Thyroid gland (tissue), 4 donors: ENCODE results near the gene GEMIN4. TPM values are rescaled to one million over a fixed set of nuclear protein-coding genes. Genes with fewer than 3 reads are reported as not detected.

Experiments used
- DNase-seq, 2 donors: peaks; one replicate each; pipeline ENCODE4 v3.0.0-alpha.2; 2019
- H3K27ac ChIP-seq, 3 donors: fragments of 200-600 bp; sonication (generic); 1 replicate in 2 of 3; 2 replicates in 1 of 3; pipeline ENCODE4 v1.5.1; 2016 to 2019; ENCODE audit warnings: mild to moderate bottlenecking in 1 of 3, moderate library complexity in 1 of 3
- H3K27me3 ChIP-seq: fragments of 200-600 bp; sonication (generic); one replicate; pipeline ENCODE4 v1.5.1; 2019
- H3K36me3 ChIP-seq, 2 donors: fragments of 200-600 bp; sonication (generic); one replicate each; pipeline ENCODE4 v1.5.1; 2016 to 2019
- H3K4me1 ChIP-seq, 2 donors: fragments of 200-600 bp; sonication (generic); one replicate each; pipeline ENCODE4 v1.5.1; 2017 to 2019
- H3K4me3 ChIP-seq, 3 donors: fragments of 200-600 bp; sonication (generic); replicated peaks in 1 of 3; 1 replicate in 2 of 3; 2 replicates in 1 of 3; pipeline ENCODE4 v1.5.1; 2016; ENCODE audit warnings: mild to moderate bottlenecking in 1 of 3
- H3K9me3 ChIP-seq: fragments of 200-600 bp; sonication (generic); one replicate; pipeline ENCODE4 v1.5.1; 2017
- POLR2A ChIP-seq, 2 donors: fragments of 450-650 bp; IDR thresholded peaks; one replicate each; pipeline ENCODE4 v1.6.1; 2017; ENCODE audit warnings: antibody characterized with exemption in 2 of 2, mild to moderate bottlenecking in 2 of 2, moderate library complexity in 1 of 2
- WGBS, 2 donors: methylation state at CpG; one replicate each; pipeline ENCODE4 v1.1.5; 2017; 5-methylcytosine and 5-hydroxymethylcytosine counted together
- intact Hi-C: fragments of 100-400 bp; cut with DNase I; formaldehyde crosslinking; loops from one replicate; pipeline ENCODE4 v1.15.1; 2023
- total RNA-seq, 4 donors: library from RNA; depleted of rRNA; stranded (reverse); fragments of >200 nt; gene quantifications; one replicate each; pipeline ENCODE4 v1.2.3, GENCODE V29; 2016
- TF ChIP-seq, protein P1 (sequence below), 6 experiments: fragments of 200-600 bp in 3 of 6; fragments of 450-650 bp in 3 of 6; sonication (generic) in 3 of 6; IDR thresholded peaks; one replicate each; pipeline ENCODE4 v1.5.1; 2016 to 2019; ENCODE audit warnings: antibody characterized with exemption in 6 of 6, mild to moderate bottlenecking in 2 of 6, inconsistent platforms in 1 of 6, moderate library complexity in 1 of 6

GEMIN4 gene
- total RNA-seq, 4 donors from 2014 or later: 28.5 to 34.8 (median 31.6) TPM

GRCh38 chr17:726271-726919 is 25.7 kb downstream of the GEMIN4 start:
- no peaks in the 10 kb centered on the region for H3K36me3 ChIP-seq
- intact Hi-C loops: no loop called here
- no peaks in the 10 kb centered on the region for H3K9me3 ChIP-seq
- no peak for TF ChIP-seq POLR2A (IDR thresholded peaks at IDR 0.05)
- TF ChIP-seq, protein P1, sequence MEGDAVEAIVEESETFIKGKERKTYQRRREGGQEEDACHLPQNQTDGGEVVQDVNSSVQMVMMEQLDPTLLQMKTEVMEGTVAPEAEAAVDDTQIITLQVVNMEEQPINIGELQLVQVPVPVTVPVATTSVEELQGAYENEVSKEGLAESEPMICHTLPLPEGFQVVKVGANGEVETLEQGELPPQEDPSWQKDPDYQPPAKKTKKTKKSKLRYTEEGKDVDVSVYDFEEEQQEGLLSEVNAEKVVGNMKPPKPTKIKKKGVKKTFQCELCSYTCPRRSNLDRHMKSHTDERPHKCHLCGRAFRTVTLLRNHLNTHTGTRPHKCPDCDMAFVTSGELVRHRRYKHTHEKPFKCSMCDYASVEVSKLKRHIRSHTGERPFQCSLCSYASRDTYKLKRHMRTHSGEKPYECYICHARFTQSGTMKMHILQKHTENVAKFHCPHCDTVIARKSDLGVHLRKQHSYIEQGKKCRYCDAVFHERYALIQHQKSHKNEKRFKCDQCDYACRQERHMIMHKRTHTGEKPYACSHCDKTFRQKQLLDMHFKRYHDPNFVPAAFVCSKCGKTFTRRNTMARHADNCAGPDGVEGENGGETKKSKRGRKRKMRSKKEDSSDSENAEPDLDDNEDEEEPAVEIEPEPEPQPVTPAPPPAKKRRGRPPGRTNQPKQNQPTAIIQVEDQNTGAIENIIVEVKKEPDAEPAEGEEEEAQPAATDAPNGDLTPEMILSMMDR (IDR thresholded peaks at IDR 0.05): no peak
- DNase-seq: no peak
- H3K27me3 ChIP-seq: no peaks in the 10 kb centered on the region
- no peak overlapping the region for H3K4me3 ChIP-seq
- 39 to 56% methylated on average over 17 to 20 of the region's 20 CpGs for WGBS, 2 donors
- peaks cover 0 to 1% of the 10 kb centered on the region in 2 donors for H3K4me1 ChIP-seq
- no peak overlapping the region for H3K27ac ChIP-seq

DNA sequence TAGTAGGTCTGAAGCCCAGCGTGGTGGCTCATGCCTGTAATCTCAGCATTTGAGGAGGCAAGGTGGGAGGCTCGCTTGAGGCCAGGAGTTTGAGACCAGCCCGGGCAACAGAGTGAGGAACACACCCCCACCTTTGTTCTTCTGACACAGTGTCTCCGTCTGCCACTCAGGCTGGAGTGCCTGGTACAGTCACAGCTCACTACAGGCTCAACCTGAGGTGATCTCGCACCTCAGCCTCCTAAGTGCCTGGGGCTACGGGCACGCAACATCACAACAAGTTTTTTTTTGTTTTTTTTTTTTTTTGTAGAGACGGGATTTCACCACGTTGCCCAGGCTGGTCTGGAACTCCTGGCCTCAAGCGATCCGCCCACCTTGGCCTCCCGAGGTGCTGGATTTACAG is 26.3 kb downstream of the GEMIN4 start:
- DNase-seq: no peak
- TF ChIP-seq, protein P1 (IDR thresholded peaks at IDR 0.05): no peak
- TF ChIP-seq POLR2A (IDR thresholded peaks at IDR 0.05): no peak
- WGBS, 2 donors: 69% methylated on average over 12 of the region's 12 CpGs
- Histone ChIP-seq H3K4me3 (no peak overlapping the region), H3K27me3 (no peaks in the 10 kb centered on the region), H3K27ac (no peak overlapping the region), H3K36me3 (no peaks in the 10 kb centered on the region), H3K4me1 (no peaks in the 10 kb centered on the region), H3K9me3 (no peaks in the 10 kb centered on the region)
- intact Hi-C loops: no loop called here

DNA sequence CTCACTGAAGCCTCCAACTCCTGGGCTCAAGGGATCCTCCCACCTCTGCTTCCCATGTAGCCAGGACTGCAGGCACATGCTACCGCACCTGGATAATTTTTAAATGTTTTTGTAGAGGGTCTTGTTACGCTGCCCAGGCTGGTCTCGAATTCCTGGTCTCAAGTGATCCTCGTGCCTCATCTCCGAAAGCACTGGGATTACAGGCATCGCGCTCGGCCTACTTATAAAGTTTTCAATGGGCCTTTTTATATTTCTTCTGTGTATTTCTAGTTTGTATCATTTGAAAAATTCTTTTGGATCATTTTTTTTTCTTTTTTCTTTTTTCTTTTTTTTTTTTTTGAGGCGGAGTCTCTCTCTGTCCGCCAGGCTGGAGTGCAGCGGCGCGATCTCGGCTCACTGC is 27.0 kb downstream of the GEMIN4 start:
- H3K27ac ChIP-seq: no peak overlapping the region
- no peak overlapping the region for H3K4me3 ChIP-seq
- H3K36me3 ChIP-seq: no peaks in the 10 kb centered on the region
- no peaks in the 10 kb centered on the region for H3K4me1 ChIP-seq
- DNase-seq: no peak
- no peaks in the 10 kb centered on the region for H3K27me3 ChIP-seq
- TF ChIP-seq, protein P1 (IDR thresholded peaks at IDR 0.05): no peak
- no peak for TF ChIP-seq POLR2A (IDR thresholded peaks at IDR 0.05)
- WGBS, 2 donors: 93 to 95% methylated on average over 14 of the region's 14 CpGs
- H3K9me3 ChIP-seq: no peaks in the 10 kb centered on the region
- intact Hi-C loops: no loop called here

- Histone ChIP-seq H3K27me3 (no peaks in the 10 kb centered on the region), H3K4me1 (peaks cover 0 to 10% of the 10 kb centered on the region in 2 donors), H3K27ac (no peak overlapping the region), H3K4me3 (no peak overlapping the region), H3K36me3 (no peaks in the 10 kb centered on the region), H3K9me3 (no peaks in the 10 kb centered on the region)
- WGBS, 2 donors: 84 to 85% methylated on average over 5 of the region's 5 CpGs
- DNase-seq: no peak
- TF ChIP-seq, protein P1 (IDR thresholded peaks at IDR 0.05): no peak
- TF ChIP-seq POLR2A (IDR thresholded peaks at IDR 0.05): no peak
- intact Hi-C loops: no loop called here
Observed at GRCh38 chr17:721540-721937, 30.5 kb downstream of the GEMIN4 start.

- no peak for TF ChIP-seq POLR2A (IDR thresholded peaks at IDR 0.05)
- Histone ChIP-seq H3K9me3 (no peaks in the 10 kb centered on the region), H3K36me3 (no peaks in the 10 kb centered on the region), H3K4me3 (no peak overlapping the region), H3K27me3 (no peaks in the 10 kb centered on the region), H3K27ac (no peak overlapping the region), H3K4me1 (peaks cover 0 to 16% of the 10 kb centered on the region in 2 donors)
- intact Hi-C loops: no loop called here
- no peak for DNase-seq
- WGBS, 2 donors: 82 to 83% methylated on average over 13 of the region's 13 CpGs
Observed at GRCh38 chr17:720706-721539, 31.1 kb downstream of the GEMIN4 start.
